Astrocyte (in vitro differentiated cells and primary cell): Measurements from ENCODE around the gene TRIM23.

Experiments
- CTCF ChIP-seq: IDR thresholded peaks from 2 replicates; pipeline ENCODE4 v1.5.1; 2011; ENCODE audit warnings: low read depth, mild to moderate bottlenecking, inconsistent platforms, low read length, moderate library complexity; ENCODE audit not compliant: insufficient read depth
- EZH2 ChIP-seq: IDR thresholded peaks from 2 replicates; pipeline ENCODE4 v1.6.1; 2012; ENCODE audit warnings: mild to moderate bottlenecking, low read length, inconsistent platforms; ENCODE audit not compliant: insufficient read depth

- TF ChIP-seq CTCF (no peak), EZH2 (no peak)
Measured at GRCh38 chr5:65548281-65548680, 75.9 kb downstream of the TRIM23 start.
